Activated T-helper 1 cell treated with Interleukin-2 at 50 U/mL for 16 hours (primary cell): ENCODE results near the gene POLR3K.
"Not testable (repeated sequence)": the region's sequence is repeated elsewhere in the genome, so short reads cannot be mapped to it uniquely, and the experiment has no call there.

Experiments
- DNase-seq: peaks from one replicate; pipeline ENCODE4 v3.0.0-alpha.2; 2020; ENCODE audit warnings: low read depth

POLR3K gene

DNA sequence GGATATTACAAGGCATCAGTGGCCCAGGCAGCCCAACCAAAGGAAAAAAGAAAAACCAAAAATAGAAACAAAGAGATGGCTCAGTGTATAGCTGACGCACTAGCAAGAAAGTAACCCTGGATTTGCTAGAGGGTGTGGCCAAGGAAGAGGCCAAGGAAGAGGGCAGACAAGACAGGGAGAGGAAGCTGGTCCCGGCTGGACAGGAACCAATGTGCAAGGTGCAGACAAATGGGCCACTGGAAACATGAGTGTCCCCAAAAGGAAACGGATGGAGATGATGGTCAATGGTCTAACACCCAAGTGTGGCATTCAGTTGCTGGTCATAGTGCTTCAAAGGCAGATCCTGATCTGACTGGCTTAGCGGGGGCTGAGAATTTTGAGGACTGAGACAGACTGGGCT is 10.7 kb downstream of the POLR3K start:
- no peak for DNase-seq

GRCh38 chr16:42069-42457 is 11.3 kb downstream of the POLR3K start:
- no peak for DNase-seq

DNA sequence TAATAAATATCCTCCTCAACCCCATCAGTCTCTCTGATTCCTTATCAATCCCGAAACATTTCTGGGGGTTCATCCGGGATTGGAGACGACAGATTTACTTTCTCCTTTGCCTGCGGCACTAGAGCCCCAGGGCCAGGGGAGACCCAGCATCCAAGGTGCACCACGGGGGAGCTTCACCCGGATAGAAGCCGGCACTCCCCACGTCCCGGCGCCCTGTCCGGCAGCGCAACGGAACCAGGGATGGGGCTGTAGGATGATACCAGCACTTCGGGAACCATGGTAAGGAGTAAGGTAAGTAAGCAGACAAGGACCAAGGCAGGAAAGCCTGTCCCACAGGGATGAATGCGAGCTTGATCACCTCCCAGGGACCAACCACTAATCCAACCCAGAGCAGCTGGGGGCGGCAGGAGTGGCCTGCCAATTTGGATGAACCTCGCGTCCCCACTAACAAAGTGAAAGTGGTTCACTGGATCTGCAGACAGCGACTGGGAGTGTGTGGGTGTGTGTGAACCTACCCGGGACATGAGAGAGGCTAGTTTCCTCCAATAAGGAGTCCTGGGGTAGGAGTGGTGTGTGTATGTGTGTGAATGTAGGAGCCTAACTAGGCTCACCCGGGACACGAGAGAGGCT is 11.9 kb downstream of the POLR3K start:
- DNase-seq: no peak

- DNase-seq: peak; percentile 21
Measured at GRCh38 chr16:38941-39892, 14.2 kb downstream of the POLR3K start.

GRCh38 chr16:38206-38605 is 15.2 kb downstream of the POLR3K start:
- not testable (repeated sequence) for DNase-seq

DNA sequence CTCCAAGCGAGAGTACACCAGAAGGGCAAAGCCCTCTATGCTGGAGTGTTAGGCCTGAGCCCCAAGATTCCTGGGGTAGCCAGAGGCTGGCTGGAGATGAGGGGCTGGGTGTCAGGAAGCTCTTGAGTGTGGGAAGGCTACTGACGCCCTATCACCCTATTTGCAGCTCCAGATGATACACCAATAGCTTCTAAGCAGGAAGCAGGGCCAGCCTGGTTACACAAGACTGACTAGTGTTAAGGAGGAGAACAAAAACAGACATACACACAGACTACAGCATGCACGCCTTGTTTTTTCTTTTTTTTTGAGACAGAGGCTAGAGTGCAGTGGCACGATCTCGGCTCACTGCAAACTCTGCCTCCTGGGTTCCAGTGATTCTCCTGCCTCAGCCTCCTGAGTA is 15.9 kb downstream of the POLR3K start:
- no peak for DNase-seq

- DNase-seq: no peak
Measured at GRCh38 chr16:36336-36984, 16.9 kb downstream of the POLR3K start.

DNA sequence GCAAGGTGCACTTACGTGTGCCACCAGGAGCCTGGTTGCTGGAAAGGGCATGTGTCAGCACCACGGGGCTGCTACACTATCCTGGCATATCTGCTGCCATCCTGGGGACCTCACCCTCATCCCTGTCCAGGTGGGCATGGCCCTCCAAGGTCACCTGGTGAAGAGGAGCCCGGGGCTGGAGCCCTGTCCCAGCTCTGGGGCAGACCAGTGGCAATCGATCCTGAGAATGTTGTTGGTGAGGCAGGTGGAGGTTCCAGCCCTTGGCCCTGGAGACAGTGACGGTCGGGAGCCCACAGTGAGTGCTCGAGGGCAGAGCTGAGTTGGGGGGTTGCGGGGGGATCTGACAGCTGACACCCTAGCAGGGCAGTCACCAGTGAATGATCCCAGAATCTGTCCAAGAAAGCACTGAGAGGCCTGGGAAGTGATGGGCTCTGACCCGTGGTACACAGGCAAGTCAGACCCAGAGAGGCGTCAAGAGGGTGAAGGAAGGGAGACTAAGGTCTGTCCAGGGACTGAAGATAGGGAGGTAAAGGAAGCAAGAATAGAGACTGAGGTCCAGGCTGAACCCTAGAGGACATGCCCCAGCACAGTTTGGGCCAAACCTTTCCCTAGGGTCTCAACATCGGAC is 17.6 kb downstream of the POLR3K start:
- DNase-seq: no peak

DNA sequence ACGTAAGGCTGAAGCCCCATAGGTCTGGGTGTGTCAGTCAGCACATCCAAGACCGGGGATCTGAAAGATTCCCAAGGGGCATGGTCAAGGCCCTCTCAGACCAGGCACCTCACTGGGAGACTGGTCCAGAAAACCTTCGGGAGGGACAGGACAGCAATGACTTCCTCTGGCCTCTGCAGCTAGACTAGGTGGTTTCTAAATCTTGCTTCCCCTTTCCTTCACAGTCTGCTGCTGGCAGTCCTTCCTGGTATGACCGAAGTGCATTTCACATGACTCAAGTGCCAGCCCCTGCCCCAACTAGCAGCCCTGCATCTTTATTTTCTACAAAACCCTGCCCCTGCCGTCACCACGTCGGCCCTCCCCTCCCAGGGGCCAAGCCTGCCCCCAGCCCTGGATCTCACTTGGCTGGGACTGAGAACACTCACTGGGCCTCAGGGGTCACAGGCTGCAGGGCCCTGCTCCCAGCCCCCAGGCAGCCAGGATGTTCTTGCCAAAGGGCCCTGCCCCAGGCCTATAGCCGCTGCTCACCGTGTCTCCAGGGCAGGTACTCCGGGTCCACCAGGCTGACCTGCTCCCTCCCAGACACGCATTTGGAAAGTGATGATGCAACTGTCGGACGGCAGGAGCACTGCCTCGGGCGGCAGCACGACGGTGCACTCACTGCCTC is 18.3 kb downstream of the POLR3K start:
- no peak for DNase-seq

DNA sequence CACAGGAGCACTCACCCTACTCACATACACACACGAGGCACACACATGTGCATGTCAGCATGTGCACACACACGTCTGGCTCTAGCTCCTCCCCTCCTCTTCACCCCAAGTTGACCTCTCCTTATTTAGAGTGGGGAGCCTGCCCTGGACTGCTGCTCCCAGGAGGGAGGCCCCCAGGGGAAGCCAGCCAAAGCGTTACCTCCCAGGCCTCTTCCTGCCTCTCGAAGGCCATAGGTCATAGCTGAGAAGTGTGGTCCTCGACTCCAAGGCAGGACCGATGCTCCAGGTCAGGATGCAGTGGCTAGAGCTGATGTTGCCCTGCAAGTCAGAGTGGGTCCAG is 18.8 kb downstream of the POLR3K start:
- no peak for DNase-seq

DNA sequence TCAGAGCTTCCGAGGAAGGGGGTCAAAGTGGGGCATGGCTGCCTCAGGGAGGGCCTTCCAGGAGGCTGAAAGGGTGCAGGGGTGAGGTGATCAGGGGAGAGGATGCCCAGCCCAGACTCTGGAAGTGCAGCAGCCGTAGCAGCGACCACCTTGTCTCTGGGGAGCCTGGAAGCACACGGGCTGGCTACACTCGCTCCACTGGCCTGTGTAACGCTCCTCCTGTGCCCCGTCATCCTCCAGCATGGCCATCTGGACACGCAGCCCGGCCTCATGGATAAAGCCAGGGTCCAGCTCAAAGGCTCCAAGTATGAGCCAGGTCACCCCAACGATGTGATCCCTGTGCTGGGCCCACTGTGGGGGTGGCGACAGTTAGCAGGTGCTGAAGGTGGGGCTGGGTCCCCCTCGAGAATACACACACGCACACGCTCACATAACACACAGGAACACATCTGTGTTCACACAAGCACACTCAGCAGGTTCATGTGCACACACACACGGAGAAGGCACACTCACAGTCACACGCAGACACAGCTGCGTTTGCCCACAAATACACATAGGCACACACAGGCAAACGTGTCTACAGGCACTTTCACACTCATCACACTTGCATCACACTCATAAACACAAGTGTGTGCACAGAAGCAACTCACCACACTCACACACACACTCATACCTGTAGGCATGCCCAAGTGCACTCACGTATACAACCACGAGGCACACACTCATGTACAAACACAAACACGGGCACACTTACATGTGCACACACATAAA is 19.3 kb downstream of the POLR3K start:
- DNase-seq: no peak

- DNase-seq: not testable (repeated sequence)
Measured at GRCh38 chr16:33154-33876, 20.1 kb downstream of the POLR3K start.

DNA sequence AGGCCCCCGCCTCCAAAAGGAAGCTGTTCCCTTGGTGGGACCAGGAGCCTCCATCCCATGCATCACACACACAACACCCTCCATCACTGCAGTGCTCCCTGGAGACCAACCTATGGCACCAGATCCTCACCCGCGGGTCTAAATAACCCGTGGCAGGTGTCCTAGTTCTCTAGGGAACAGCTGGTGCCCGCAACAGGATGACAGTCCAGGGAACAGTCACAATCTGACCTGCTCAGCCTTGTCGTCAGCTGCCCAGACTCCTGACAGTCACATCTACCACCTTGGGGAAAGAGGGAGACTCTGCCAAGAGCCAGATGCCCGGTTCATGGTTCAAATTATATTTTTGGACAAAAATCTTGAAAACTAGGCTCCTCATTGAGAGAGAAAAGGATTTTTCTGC is 22.8 kb downstream of the POLR3K start:
- DNase-seq: not testable (repeated sequence)

DNA sequence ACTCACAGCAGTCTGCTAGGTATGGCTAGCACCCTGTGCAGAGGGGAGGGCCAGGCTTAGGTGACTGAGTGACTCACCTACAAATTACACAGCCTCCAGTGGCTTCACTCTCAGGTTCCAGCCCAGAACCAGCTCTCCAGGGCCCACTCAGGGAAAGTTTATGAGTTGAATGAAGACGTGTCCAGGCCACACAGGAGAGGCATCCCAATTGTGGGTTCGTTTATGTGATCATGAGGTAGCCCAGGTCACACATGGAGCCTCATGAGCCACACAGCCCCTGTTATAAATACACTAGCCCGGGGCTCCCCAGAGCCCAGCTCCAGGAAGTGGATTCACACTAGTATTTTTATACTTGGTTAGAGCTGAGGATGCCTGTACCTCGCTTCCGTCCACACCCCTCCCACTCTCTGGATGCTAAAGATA is 27.5 kb downstream of the POLR3K start:
- DNase-seq: not testable (repeated sequence)

DNA sequence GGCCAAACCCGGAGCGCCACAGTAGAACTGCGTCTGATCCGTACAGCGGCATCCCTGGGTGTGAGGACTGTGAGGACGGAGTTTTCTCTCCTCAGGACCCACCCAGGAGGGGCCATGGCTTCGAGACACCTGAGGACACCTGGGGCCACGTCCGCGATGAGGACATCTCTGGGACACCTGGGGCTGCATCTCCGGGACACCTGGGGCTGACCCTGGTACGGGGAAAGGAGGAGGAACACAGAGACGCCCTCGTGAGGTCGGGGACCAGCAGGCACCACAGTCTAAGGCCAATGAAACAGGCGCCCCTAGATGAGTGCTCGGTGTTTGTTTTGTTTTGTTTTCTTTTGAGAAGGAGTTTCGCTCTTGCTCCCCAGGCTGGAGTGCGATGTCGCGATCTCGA is 29.3 kb downstream of the POLR3K start:
- DNase-seq: not testable (repeated sequence)

GRCh38 chr16:20886-21285 is 32.5 kb downstream of the POLR3K start:
- DNase-seq: not testable (repeated sequence)

GRCh38 chr16:17062-17765 is 36.2 kb downstream of the POLR3K start:
- not testable (repeated sequence) for DNase-seq

DNA sequence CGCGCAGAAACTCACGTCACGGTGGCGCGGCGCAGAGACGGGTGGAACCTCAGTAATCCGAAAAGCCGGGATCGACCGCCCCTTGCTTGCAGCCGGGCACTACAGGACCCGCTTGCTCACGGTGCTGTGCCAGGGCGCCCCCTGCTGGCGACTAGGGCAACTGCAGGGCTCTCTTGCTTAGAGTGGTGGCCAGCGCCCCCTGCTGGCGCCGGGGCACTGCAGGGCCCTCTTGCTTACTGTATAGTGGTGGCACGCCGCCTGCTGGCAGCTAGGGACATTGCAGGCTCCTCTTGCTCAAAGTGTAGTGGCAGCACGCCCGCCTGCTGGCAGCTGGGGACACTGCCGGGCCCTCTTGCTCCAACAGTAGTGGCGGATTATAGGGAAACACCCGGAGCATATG is 42.6 kb downstream of the POLR3K start:
- DNase-seq: peak; percentile 75

DNA sequence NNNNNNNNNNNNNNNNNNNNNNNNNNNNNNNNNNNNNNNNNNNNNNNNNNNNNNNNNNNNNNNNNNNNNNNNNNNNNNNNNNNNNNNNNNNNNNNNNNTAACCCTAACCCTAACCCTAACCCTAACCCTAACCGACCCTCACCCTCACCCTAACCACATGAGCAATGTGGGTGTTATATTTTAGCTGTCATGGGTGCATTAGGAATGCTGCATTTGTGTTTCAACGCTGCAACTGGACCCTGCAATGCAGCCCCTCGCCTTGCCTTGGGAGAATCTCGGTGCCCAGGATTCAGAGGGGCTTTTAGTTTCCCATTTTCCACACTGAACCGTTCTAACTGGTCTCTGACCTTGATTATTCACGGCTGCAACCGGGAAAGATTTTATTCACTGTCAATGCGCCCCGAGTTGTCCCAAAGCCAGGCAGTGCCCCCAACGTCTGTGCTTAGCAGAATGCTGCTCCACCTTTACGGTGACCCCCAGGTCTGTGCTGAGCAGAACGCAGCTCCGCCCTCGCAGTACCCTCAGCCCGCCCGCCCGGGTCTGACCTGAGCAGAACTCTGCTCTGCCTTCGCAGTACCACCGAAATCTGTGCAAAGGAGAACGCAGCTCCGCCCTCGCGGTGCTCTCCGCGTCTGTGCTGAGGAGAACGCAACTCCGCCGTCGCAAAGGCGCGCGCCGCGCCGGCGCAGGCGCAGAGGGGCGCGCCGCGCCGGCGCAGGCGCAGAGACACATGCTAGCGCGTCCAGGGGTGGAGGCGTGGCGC is 43.3 kb downstream of the POLR3K start:
- DNase-seq: no peak
